ENCODE results near the gene HDAC4.

HDAC4 gene

GRCh38 chr2:239146011-239146641 lies 254.7 kb downstream of the HDAC4 start:
- peak in 1 of 2 experiments; percentile 23 for DNase-seq

GRCh38 chr2:239145601-239146000 lies 255.2 kb downstream of the HDAC4 start:
- DNase-seq = no peak

- DNase-seq = no peak
These were observed 255.7 kb downstream of the HDAC4 start for GRCh38 chr2:239145106-239145505.

GRCh38 chr2:239144713-239144999 lies 256.2 kb downstream of the HDAC4 start:
- no peak for DNase-seq

GRCh38 chr2:239143858-239144712 lies 256.7 kb downstream of the HDAC4 start:
- peak; percentile 24 to 34 for DNase-seq

- no peak for DNase-seq
These were observed 258.0 kb downstream of the HDAC4 start for GRCh38 chr2:239142806-239143205.

GRCh38 chr2:239142296-239142695 lies 258.5 kb downstream of the HDAC4 start:
- DNase-seq = no peak

DNA sequence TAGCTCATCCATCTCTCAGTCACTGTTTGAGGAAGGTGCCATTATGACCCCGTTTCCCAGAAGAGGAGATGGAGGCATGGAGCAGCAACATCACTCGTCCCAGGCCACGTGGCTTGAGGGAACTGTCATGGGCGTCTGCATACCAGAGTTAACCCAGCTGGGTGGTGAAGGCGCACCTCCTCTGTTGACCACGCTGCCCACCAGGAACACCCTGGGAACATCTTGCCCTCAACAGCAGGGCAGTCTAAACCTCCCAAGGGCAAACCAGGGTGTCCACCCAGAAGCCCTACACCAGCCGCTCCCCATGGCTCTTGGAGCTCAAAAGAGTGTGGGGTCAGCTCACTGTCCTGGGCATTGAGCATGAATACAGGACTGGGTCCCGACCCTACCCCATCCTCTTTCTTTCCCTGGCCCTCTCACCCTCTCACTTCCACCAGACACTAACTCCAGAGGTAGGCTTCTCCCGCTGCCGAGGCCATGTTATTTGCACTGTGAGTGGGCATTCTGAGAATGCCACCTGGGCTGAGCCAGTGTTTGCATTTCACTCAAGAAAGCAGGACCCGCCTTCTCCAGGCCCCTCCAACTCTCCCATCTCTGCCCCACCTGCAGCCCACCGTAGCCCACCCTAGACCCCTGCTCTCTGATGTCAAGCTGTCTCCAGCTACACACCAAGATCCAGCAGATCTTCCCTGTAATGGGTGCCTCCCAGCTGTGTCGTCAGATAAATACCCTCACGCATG lies 259.6 kb downstream of the HDAC4 start:
- DNase-seq = no peak

- DNase-seq = no peak
These were observed 260.3 kb downstream of the HDAC4 start for GRCh38 chr2:239140346-239141020.

DNA sequence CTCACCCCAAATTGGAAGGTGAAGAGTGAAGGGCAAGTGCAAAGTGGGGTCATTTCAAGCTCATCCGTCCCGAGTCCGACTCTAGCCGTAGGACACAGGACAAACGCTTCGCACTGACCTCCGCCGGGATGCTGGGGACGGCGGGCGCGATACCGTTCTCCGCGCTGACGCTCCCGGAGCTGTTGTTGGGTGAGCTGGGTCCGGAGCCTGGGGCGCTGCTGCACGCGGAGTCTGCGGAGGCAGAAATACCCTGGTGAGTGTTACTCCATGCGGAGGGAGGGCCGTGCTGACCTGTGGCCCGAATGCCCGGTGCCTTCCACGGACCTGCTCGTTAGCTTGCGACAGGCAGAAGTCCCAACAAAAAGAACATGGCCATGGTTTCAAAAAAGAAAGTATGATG lies 261.3 kb downstream of the HDAC4 start:
- DNase-seq = no peak

DNA sequence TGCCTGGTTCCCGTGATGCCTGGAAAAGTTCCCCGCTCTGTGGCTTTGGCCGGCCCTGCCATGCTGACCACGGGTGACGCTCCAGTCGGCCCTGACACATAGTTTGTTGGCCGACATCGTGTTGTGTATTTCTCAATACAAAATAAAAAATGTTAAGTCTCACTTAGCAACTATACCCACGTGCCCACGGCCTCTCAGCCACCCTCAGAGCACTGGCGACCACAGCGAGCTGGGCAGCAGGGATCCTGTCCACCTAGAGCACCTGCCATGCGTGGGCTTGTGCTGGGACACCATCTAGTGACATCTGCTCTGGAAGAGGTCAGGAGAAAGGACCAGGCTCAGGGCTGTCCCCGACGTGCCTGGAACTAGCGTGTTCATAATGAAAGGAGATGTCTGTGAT lies 261.7 kb downstream of the HDAC4 start:
- no peak for DNase-seq

GRCh38 chr2:239138610-239139009 lies 262.2 kb downstream of the HDAC4 start:
- no peak for DNase-seq

DNA sequence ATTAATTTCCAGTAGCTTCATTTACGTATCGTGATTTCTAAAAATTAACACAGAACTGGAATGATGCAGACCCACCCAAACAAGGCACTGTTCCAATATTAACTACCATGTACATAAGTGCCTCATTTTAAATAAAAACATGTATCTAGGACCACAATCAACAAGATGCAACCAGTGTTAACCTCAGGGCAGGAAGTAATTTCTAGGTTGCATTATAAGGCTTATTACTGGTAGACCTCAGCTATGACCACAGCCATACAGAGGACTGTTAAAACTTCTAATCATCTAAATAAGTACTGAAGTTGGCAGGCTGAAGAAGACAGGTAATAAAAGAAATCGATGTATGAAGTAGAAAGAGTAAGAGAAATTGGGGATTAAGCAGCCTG lies 262.9 kb downstream of the HDAC4 start:
- no peak for DNase-seq

DNA sequence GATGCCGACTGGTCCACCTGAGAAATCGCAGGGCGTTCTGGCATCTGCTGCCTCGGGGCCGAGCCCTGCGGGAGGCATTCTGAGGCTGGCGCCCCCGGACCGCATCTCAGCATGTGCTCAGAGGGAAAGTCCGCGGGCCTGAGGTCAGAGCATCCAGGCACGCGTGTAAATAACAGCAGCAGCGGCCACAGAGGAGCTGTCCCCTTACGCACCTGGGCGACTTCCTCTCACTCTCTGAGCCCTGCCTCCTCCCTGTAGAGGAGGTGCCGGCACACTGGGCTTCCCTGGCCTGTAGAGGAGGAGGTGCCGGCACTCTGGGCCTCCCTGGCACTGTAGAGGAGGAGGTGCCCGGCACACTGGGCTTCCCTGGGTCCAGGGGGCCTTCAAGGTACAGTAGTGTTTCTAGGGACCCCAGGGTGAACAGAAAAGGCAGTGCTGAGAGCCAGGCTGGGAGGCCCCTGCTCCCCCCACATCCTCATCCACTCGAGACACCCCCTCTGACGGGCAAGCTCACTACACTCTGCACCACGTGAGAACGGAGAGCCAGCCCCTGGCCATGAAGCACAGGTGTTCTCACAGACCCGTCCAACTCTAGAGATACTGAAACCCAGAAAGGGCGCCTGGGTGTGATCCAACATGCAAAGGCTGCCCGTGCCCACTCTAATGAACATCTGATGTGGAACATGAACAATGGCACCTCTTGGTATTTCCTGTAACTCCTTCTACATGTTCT lies 263.5 kb downstream of the HDAC4 start:
- DNase-seq = no peak

GRCh38 chr2:239136762-239137161 lies 264.1 kb downstream of the HDAC4 start:
- DNase-seq = no peak

DNA sequence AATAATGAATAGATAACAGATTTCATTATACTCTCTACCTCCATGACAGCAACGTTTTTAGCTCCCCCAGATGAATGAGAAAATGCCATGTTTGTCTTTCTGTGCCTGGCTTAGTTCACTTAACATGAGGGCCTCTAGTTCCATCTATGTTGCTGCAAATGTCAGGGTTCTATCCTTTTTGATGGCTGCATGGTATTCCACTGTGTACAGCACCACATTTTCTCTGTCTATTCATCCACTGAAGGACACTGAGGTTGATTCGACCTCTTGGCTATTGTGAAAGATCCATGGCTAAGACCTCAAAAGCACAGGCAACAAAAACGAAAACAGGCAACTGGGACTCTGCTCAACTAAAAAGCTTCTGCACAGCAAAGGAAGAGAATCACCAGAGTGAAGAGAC lies 264.6 kb downstream of the HDAC4 start:
- DNase-seq = no peak

DNA sequence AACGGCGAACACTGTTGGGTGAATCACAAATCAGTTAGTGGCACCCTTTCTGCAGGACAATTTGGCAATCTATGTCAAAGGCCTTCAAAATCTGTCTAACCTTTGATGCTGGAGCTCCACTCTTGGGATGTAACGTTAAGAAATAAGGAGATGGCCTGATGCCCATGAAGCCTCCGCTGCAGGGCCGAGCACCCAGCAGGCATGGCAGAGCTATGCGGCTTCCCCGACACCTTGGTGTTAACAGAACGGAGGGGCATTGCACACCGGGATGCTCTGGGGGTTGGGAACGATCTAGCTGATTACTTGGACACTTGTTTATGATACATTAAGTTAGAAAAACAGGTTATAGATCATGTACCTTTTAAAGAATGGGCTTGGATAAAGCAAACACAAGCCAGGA lies 265.3 kb downstream of the HDAC4 start:
- DNase-seq = no peak

GRCh38 chr2:239133945-239134570 lies 266.8 kb downstream of the HDAC4 start:
- no peak for DNase-seq

- DNase-seq = no peak
These were observed 268.0 kb downstream of the HDAC4 start for GRCh38 chr2:239132786-239133185.

DNA sequence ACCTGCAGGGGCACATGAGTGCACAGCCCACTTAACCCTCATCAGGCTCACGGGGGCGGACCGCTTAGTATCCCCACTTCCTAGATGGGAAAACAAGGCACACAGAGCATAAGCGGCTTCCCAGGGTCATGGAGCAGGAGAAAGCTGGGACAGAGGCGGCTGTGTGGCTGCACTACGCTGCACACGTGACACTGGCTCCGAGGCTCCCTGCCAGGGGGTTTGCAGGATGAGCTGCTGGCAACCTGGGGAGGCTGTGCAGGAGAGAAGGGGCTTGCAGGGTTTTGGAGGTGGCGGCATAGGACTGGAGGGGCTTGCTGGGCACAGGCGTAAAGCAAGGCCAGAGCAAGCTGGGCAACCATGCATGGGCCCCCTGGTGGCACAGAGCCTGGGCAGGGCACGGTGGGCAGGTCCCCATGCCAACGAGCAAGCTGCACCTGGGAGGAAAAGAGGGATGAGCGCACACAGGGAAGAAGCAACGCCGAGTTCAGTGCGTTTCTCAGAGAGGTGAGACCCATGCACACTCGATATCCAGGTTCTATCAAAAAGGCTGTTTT lies 268.6 kb downstream of the HDAC4 start:
- no peak for DNase-seq

DNA sequence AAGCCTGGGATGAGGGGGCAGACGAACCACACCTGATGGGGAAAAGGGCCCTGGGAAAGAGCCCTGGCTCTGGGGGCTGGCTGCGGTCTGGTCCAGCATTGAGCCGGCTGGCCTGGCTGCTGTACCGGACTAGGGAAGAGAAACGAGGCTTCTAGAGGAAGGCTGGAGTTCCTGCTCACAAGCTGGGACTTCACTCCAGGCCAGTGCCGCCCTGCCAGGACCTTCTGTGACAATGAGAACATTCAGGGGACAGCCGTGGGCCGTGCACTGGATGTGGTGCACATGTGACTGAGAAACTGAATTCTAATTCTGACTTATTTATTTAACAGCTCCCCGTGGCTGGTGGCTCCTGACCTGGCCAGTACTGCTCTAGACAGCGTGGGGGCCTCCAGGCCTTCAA lies 269.3 kb downstream of the HDAC4 start:
- DNase-seq = no peak

DNA sequence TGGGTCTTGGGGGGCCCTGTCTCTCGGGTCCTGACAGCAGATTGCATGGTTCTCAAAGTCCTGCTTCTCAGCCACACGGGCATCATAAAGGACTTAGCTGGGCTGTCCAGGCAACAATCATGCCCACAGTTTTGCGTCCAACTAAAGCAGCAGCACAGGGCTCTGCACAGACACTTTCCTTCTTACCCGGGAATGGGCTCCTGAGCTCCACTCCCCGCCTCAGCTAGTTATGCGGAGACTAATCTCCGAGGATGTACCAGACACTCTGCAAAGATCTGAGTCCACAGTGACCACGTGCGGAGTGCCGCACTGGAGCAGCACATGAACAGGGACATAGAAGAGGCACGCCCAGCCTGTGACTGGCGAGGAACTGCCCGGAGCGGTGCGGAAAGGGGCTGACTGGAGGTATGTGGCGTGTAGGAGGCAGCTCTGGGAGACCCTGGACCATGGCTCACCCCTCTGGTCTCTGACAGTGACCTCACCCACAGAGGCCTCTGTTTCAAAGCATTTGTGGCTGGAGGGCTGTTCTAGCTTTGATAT lies 270.0 kb downstream of the HDAC4 start:
- no peak for DNase-seq
